Stomach (tissue), 4 donors: ENCODE measurements around the gene HSF2.

ENCODE experiments used
- EP300 ChIP-seq: sonication (generic); formaldehyde crosslinking; IDR thresholded peaks from one replicate; pipeline ENCODE4 v1.6.1; 2017; ENCODE audit warnings: antibody characterized with exemption
- TF ChIP-seq, protein P1 (sequence below), 7 experiments: fragments of 450-650 bp in 4 of 7; fragments of 200-600 bp in 3 of 7; sonication (generic) in 3 of 7; IDR thresholded peaks; one replicate each; pipeline ENCODE4 v1.5.1; 2016 to 2019; ENCODE audit warnings: antibody characterized with exemption in 7 of 7, control low read depth in 2 of 7, mild to moderate bottlenecking in 1 of 7

DNA sequence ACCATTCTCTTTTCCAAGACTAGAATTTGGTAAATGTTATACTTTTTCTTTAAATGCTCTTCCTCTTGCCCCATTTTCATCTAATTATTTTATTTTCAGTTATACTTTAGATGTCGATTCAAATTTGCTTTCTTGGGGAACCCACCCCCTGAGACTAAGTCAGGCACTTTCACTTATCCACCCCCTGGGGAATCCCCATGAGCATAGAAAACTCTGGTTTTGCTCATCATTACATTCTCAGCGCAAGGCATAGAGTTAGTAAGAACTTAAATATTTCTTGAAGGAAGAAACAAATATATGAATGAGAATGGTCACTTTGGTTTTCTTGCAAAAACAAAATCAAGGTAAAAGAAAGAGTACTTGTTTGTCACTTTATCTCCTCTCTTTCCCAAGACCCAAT, 25.1 kb upstream of the HSF2 start:
- TF ChIP-seq, protein P1, sequence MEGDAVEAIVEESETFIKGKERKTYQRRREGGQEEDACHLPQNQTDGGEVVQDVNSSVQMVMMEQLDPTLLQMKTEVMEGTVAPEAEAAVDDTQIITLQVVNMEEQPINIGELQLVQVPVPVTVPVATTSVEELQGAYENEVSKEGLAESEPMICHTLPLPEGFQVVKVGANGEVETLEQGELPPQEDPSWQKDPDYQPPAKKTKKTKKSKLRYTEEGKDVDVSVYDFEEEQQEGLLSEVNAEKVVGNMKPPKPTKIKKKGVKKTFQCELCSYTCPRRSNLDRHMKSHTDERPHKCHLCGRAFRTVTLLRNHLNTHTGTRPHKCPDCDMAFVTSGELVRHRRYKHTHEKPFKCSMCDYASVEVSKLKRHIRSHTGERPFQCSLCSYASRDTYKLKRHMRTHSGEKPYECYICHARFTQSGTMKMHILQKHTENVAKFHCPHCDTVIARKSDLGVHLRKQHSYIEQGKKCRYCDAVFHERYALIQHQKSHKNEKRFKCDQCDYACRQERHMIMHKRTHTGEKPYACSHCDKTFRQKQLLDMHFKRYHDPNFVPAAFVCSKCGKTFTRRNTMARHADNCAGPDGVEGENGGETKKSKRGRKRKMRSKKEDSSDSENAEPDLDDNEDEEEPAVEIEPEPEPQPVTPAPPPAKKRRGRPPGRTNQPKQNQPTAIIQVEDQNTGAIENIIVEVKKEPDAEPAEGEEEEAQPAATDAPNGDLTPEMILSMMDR (IDR thresholded peaks at IDR 0.05), result no peak
- TF ChIP-seq EP300, result no peak
